Measurements from ENCODE around the gene MANEA.
"Not testable (repeated sequence)": the region's sequence is repeated elsewhere in the genome, so short reads cannot be mapped to it uniquely, and the experiment has no call there.

MANEA gene

GRCh38 chr6:95569560-95569959 is 7.8 kb upstream of the MANEA start:
- no peak for TF ChIP-seq CTCF (IDR thresholded peaks at IDR 0.05; ENCODE audit: control insufficient read depth, extremely low read depth, insufficient read depth)
- DNase-seq (ENCODE audit: low read depth), result no peak
- H3K4me3 ChIP-seq (ENCODE audit: low read depth, low read length), result no peak overlapping the region

- H3K4me3 ChIP-seq (ENCODE audit: low read depth, low read length), result no peak overlapping the region
- DNase-seq (ENCODE audit: low read depth), result no peak
- no peak for TF ChIP-seq CTCF (IDR thresholded peaks at IDR 0.05; ENCODE audit: control insufficient read depth, extremely low read depth, insufficient read depth)
These were observed 5.2 kb upstream of the MANEA start for GRCh38 chr6:95572098-95572497.

GRCh38 chr6:95574811-95575210 is 2.5 kb upstream of the MANEA start:
- peak overlapping the region; percentile 5; the same call in 1 of the 2 replicates for H3K4me3 ChIP-seq (ENCODE audit: low read depth, low read length)
- no peak for DNase-seq (ENCODE audit: low read depth)
- TF ChIP-seq CTCF (IDR thresholded peaks at IDR 0.05; ENCODE audit: control insufficient read depth, extremely low read depth, insufficient read depth), result no peak

DNA sequence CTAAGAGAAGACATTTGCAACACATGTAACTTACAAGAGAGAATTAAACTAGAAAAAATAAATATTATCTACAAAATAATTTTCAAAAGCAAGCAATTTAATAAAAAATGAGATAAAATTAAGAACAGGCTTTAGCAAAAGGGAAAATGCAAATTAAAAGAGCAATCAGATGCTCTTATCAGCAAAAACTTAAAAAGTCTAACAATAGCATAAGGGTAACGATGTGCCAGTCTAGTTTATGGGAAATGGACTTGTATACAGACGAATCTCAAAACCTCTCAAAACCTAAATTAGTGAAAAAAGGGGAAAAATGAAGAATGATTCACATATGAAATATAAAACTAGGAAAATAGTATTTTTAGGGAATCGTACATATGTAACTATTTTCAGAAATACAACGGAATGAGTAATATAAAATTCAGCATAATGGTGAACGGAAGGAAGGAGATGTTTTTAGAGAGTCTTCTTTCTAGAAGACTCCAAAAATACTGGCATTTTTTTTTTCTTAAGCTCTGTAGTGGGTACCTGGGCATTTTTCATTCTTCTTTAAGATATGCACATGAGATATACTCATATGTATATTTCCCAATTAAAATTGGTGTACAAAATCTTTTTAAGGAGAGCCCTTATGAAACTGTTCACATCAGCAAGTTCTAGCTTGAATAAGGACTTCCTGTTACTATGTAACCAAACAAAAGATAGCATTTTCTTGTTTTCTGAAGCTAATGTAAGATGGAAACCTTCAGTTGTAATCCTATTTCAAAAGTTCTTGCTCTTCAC is 927 bp upstream of the MANEA start:
- no peak for DNase-seq (ENCODE audit: low read depth)
- TF ChIP-seq CTCF (IDR thresholded peaks at IDR 0.05; ENCODE audit: control insufficient read depth, extremely low read depth, insufficient read depth), result no peak
- peak overlapping the region; percentile 82 for H3K4me3 ChIP-seq (ENCODE audit: low read depth, low read length)

GRCh38 chr6:95576998-95577303 is 384 bp upstream of the MANEA start:
- peak overlapping the region; percentile 82 for H3K4me3 ChIP-seq (ENCODE audit: low read depth, low read length)
- no peak for TF ChIP-seq CTCF (IDR thresholded peaks at IDR 0.05; ENCODE audit: control insufficient read depth, extremely low read depth, insufficient read depth)
- DNase-seq (ENCODE audit: low read depth), result no peak

DNA sequence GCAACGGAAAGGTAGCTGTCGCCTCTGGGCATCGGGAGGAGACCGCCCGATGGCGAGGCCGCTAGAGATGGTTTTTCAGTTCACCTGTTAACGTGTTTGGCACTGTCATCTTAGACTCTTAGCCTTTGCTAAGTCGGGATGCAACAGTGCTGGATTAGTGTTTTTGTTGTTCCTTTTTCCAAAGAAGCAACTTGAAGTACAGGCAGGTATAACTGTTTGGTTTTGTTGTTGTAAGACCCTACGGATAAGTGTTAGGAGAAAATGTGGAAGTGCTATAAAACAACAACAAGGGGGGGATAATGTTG is 723 bp downstream of the MANEA start:
- TF ChIP-seq CTCF (IDR thresholded peaks at IDR 0.05; ENCODE audit: control insufficient read depth, extremely low read depth, insufficient read depth), result no peak
- DNase-seq (ENCODE audit: low read depth), result no peak
- peak overlapping the region; percentile 82 for H3K4me3 ChIP-seq (ENCODE audit: low read depth, low read length)

GRCh38 chr6:95581073-95581472 is 3.7 kb downstream of the MANEA start:
- H3K4me3 ChIP-seq (ENCODE audit: low read depth, low read length), result no peak overlapping the region
- no peak for TF ChIP-seq CTCF (IDR thresholded peaks at IDR 0.05; ENCODE audit: control insufficient read depth, extremely low read depth, insufficient read depth)
- DNase-seq (ENCODE audit: low read depth), result peak; percentile 26

- not testable (repeated sequence) for DNase-seq (ENCODE audit: low read depth); H3K4me3 ChIP-seq (ENCODE audit: low read depth, low read length)
These were observed 6.9 kb downstream of the MANEA start for GRCh38 chr6:95584226-95584625.

Measured in LNCaP clone FGC (cell line).